Epithelial cell of esophagus (primary cell): ENCODE data around the gene PHYHIPL.

Experiments used
- DNase-seq: peaks from one replicate; pipeline ENCODE4 v3.0.0; 2010; ENCODE audit warnings: low read depth
- H3K4me3 ChIP-seq: 2 replicates; pipeline ENCODE4 v1.5.1; 2011; ENCODE audit warnings: mild to moderate bottlenecking, low read length, control low read depth
- CTCF ChIP-seq: IDR thresholded peaks from 2 replicates; pipeline ENCODE4 v1.5.1; 2011; ENCODE audit warnings: low read depth, mild to moderate bottlenecking, low read length, control low read depth, inconsistent platforms; ENCODE audit not compliant: insufficient read depth; ENCODE audit errors: missing control alignments

PHYHIPL gene

GRCh38 chr10:59270492-59270891 lies 94.0 kb downstream of the PHYHIPL start:
- no peak for DNase-seq
- no peak for TF ChIP-seq CTCF
- H3K4me3 ChIP-seq, result no peak overlapping the region

GRCh38 chr10:59271160-59271559 lies 94.7 kb downstream of the PHYHIPL start:
- TF ChIP-seq CTCF, result no peak
- DNase-seq, result no peak
- no peak overlapping the region for H3K4me3 ChIP-seq

- H3K4me3 ChIP-seq, result no peak overlapping the region
- DNase-seq, result no peak
- TF ChIP-seq CTCF, result no peak
These were observed 95.6 kb downstream of the PHYHIPL start for GRCh38 chr10:59272061-59272460.

- H3K4me3 ChIP-seq, result no peak overlapping the region
- no peak for DNase-seq
- TF ChIP-seq CTCF, result no peak
These were observed 97.0 kb downstream of the PHYHIPL start for GRCh38 chr10:59273445-59273844.

GRCh38 chr10:59276133-59276532 lies 99.7 kb downstream of the PHYHIPL start:
- no peak for TF ChIP-seq CTCF
- H3K4me3 ChIP-seq, result no peak overlapping the region
- no peak for DNase-seq

GRCh38 chr10:59276919-59277318 lies 100.5 kb downstream of the PHYHIPL start:
- no peak for DNase-seq
- no peak overlapping the region for H3K4me3 ChIP-seq
- TF ChIP-seq CTCF, result no peak

GRCh38 chr10:59279476-59279875 lies 103.0 kb downstream of the PHYHIPL start:
- no peak overlapping the region for H3K4me3 ChIP-seq
- DNase-seq, result no peak
- no peak for TF ChIP-seq CTCF
